HFFc6 (cell line): ENCODE data around the gene TM6SF1. TPM values are rescaled to one million over a fixed set of nuclear protein-coding genes. Genes with fewer than 3 reads are reported as not detected.
A peak's percentile ranks its signal among the peaks of the same experiment; 100 is the strongest.

ENCODE experiments used
- DNase-seq: peaks from one replicate; pipeline ENCODE4 v3.0.0-alpha.2; 2018
- H3K27ac Mint-ChIP-seq: 2 replicates; pipeline ENCODE4 v1.8.0; 2020; ENCODE audit warnings: mild to moderate bottlenecking, mixed read lengths
- H3K27me3 Mint-ChIP-seq: 2 replicates; pipeline ENCODE4 v1.8.0; 2021; ENCODE audit warnings: mild to moderate bottlenecking, moderate library complexity, mixed read lengths; ENCODE audit not compliant: insufficient read depth
- H3K36me3 Mint-ChIP-seq: 2 replicates; pipeline ENCODE4 v1.8.0; 2021; ENCODE audit warnings: low read depth, mixed read lengths
- H3K4me1 Mint-ChIP-seq: 2 replicates; pipeline ENCODE4 v1.8.0; 2020; ENCODE audit warnings: low read depth, mixed read lengths
- H3K4me3 Mint-ChIP-seq: 2 replicates; pipeline ENCODE4 v1.8.0; 2020; ENCODE audit warnings: mild to moderate bottlenecking, moderate library complexity, mixed read lengths
- H3K9me3 Mint-ChIP-seq: 2 replicates; pipeline ENCODE4 v1.8.0; 2020; ENCODE audit warnings: mild to moderate bottlenecking, mixed read lengths
- CTCF ChIP-seq: fragments of 200-600 bp; sonication (generic); IDR thresholded peaks from 2 replicates; pipeline ENCODE4 v1.5.0; 2021; ENCODE audit warnings: antibody characterized with exemption, mild to moderate bottlenecking
- total RNA-seq, 6 experiments: library from RNA; stranded (reverse); fragmentation: NEBNext Ultra II Directional; extraction: Animal tissue kit (Norgen Biotek cat#: 25700); gene quantifications; 2 replicates in 1 of 6; 3 replicates in 5 of 6; pipeline ENCODE4 v1.2.3, GENCODE V29; 2021

Gene TM6SF1
- total RNA-seq, 6 experiments from 2014 or later = 0.25 to 0.46 (median 0.42) TPM; not detected in 2

DNA sequence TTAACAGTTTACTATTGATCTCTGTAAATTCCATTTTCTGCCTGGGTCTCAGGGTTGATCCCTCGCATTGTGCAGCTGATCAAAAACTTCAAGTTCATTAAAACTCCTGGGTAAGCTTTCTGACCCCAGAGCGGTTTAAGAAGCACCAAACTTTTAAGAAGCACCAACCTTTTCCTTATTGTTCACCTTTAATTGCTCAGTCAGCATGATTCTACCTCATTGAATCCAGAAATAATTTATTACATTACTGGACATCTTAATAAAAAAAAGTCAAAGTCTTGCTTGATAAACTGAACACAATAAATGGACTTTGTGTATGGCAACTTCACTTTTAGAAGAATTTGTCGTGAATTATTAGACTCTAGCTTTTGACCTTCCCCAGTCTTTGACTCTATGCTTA lies 53.3 kb downstream of the TM6SF1 start:
- Mint-ChIP-seq H3K27ac (no peak overlapping the region), H3K9me3 (peaks cover 4% of the 10 kb centered on the region), H3K27me3 (no peaks in the 10 kb centered on the region), H3K4me1 (peaks cover 56% of the 10 kb centered on the region), H3K36me3 (peaks cover 39% of the 10 kb centered on the region), H3K4me3 (no peak overlapping the region)
- DNase-seq = no peak
- no peak for TF ChIP-seq CTCF

DNA sequence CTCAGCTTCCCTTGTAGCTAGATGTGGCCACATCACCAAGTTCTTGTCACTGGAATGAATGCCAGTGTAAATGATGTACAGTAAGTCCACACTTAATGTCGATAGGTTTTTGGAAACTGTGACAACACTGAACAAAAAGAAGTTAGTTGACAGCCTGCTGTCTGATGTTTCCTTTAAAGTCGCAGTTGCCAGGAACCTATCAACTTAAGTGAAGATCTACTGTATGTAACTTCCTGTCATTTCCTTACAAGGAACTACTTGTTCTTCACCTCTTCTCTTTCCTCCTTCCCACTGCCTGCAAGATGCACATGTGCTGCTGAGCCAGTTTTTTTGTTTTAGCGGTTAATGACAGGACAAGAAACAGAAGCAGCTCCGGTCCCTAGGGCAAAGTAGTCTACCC lies 55.6 kb downstream of the TM6SF1 start:
- no peak overlapping the region; the same call in 1 of the 2 replicates for H3K4me3 Mint-ChIP-seq
- H3K9me3 Mint-ChIP-seq = peaks cover 17% of the 10 kb centered on the region
- H3K27me3 Mint-ChIP-seq = no peaks in the 10 kb centered on the region; the same call in 1 of the 2 replicates
- DNase-seq = no peak
- peaks cover 49% of the 10 kb centered on the region for H3K36me3 Mint-ChIP-seq
- no peak for TF ChIP-seq CTCF
- H3K27ac Mint-ChIP-seq = peak overlapping the region; percentile 51
- peaks cover 56% of the 10 kb centered on the region for H3K4me1 Mint-ChIP-seq

DNA sequence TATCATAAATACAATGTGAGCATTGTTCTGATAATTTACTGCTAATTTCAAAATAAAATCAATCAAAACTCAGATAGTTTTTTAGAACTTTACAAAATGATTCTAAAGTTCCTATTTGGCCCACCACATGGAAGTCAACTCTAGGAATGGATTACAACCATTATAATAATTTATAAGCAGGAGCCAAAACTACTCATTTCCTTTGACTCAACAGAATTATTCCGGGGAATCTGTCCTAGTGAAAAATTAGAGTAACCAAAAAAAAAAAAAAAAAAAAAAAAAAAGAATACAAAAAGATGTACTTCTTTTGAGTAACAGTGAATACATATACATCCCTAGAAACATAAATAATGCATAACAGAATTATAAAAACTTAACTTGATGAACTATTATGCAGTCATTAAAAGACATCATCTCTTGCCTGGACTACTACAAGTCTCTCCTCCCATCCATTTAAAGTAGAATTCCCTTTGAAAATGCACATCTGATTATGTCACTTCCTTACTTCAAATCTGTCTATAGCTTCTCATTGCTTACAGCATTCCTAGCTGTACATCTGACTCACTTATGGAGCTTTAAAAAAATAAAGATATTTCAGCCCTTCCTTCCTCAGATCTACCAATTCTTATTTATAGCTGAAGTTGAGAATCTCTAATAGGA lies 56.8 kb downstream of the TM6SF1 start:
- Mint-ChIP-seq H3K27me3 (no peaks in the 10 kb centered on the region; the same call in 1 of the 2 replicates), H3K9me3 (peaks cover 17% of the 10 kb centered on the region), H3K27ac (peak overlapping the region; percentile 55), H3K36me3 (peaks cover 61% of the 10 kb centered on the region), H3K4me3 (peak overlapping the region; percentile 14), H3K4me1 (peaks cover 62% of the 10 kb centered on the region)
- no peak; the same call in 1 of the 2 replicates for TF ChIP-seq CTCF
- peak; percentile 49 for DNase-seq

GRCh38 chr15:83164771-83165404 lies 57.4 kb downstream of the TM6SF1 start:
- no peak for TF ChIP-seq CTCF
- no peak for DNase-seq
- no peaks in the 10 kb centered on the region; the same call in 1 of the 2 replicates for H3K27me3 Mint-ChIP-seq
- H3K4me1 Mint-ChIP-seq = peaks cover 68% of the 10 kb centered on the region
- peak overlapping the region; percentile 14 for H3K4me3 Mint-ChIP-seq
- H3K9me3 Mint-ChIP-seq = peaks cover 17% of the 10 kb centered on the region
- peaks cover 61% of the 10 kb centered on the region for H3K36me3 Mint-ChIP-seq
- peak overlapping the region; percentile 50 for H3K27ac Mint-ChIP-seq

DNA sequence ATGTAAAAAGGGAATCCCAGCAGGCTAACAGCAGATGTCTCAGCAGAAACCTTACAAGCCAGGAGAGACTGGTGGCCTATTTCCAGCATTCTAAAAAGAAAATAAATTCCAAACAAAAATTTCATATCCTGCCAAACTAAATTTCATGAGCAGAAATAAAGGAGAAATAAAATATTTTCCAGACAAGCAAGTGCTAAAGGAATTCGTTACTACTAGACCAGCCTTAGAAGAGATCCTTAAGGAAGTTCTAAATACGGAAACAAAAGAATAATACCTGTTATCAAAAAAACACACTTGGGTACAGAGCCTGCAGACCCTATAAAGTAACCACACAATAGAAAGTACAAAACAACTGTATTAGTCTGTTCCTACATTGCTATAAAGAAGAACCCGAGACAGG lies 58.8 kb downstream of the TM6SF1 start:
- Mint-ChIP-seq H3K9me3 (peaks cover 17% of the 10 kb centered on the region), H3K36me3 (peaks cover 55% of the 10 kb centered on the region), H3K27ac (0 out of 2 replicates have a peak overlapping the region, but pooled peaks have one; percentile 50), H3K4me1 (peaks cover 80% of the 10 kb centered on the region), H3K27me3 (no peaks in the 10 kb centered on the region; the same call in 1 of the 2 replicates), H3K4me3 (no peak overlapping the region)
- DNase-seq = no peak
- TF ChIP-seq CTCF = no peak
